GM23248 (cell line): ENCODE data around the gene TNFAIP8L1. TPM values are rescaled to one million over a fixed set of nuclear protein-coding genes. Genes with fewer than 3 reads are reported as not detected.

Experiments used
- DNase-seq: peaks from one replicate; pipeline ENCODE4 v3.0.0-alpha.2; 2015
- H2AFZ ChIP-seq: fragments of 200-600 bp; sonication (generic); 2 replicates; pipeline ENCODE4 v1.6.1; 2016; ENCODE audit warnings: antibody characterized with exemption
- H3F3A ChIP-seq: fragments of 200-600 bp; sonication (generic); 2 replicates; pipeline ENCODE4 v1.6.1; 2016; ENCODE audit warnings: mild to moderate bottlenecking, antibody characterized with exemption, mixed run types; ENCODE audit not compliant: insufficient read depth
- H3K27ac ChIP-seq: fragments of 200-600 bp; sonication (generic); 2 replicates; pipeline ENCODE4 v1.5.1; 2016; ENCODE audit warnings: mild to moderate bottlenecking
- H3K27me3 ChIP-seq: fragments of 200-600 bp; sonication (generic); replicated peaks from 2 replicates; pipeline ENCODE4 v1.6.1; 2016; ENCODE audit warnings: mild to moderate bottlenecking; ENCODE audit not compliant: insufficient read depth
- H3K36me3 ChIP-seq: fragments of 200-600 bp; sonication (generic); 2 replicates; pipeline ENCODE4 v1.6.1; 2016; ENCODE audit warnings: low read depth, mild to moderate bottlenecking
- H3K4me1 ChIP-seq: fragments of 200-600 bp; sonication (generic); 2 replicates; pipeline ENCODE4 v1.6.1; 2016; ENCODE audit warnings: mild to moderate bottlenecking; ENCODE audit not compliant: insufficient read depth
- H3K4me2 ChIP-seq: fragments of 200-600 bp; sonication (generic); one replicate; pipeline ENCODE4 v1.6.1; 2016; ENCODE audit warnings: mild to moderate bottlenecking; ENCODE audit not compliant: unreplicated experiment
- H3K4me3 ChIP-seq: fragments of 200-600 bp; sonication (generic); 2 replicates; pipeline ENCODE4 v1.5.1; 2016; ENCODE audit warnings: mild to moderate bottlenecking
- H3K79me2 ChIP-seq: fragments of 200-600 bp; sonication (generic); 2 replicates; pipeline ENCODE4 v1.6.1; 2016; ENCODE audit warnings: mild to moderate bottlenecking; ENCODE audit not compliant: insufficient read depth
- H3K9ac ChIP-seq: fragments of 200-600 bp; sonication (generic); 2 replicates; pipeline ENCODE4 v1.6.1; 2016; ENCODE audit warnings: mild to moderate bottlenecking
- H3K9me2 ChIP-seq: fragments of 200-600 bp; sonication (generic); 2 replicates; pipeline ENCODE4 v1.6.1; 2016; ENCODE audit warnings: mixed run types, mild to moderate bottlenecking, moderate library complexity; ENCODE audit not compliant: insufficient read depth
- H3K9me3 ChIP-seq: fragments of 200-600 bp; sonication (generic); one replicate; pipeline ENCODE4 v1.6.1; 2017; ENCODE audit warnings: low read depth
- H4K20me1 ChIP-seq: fragments of 200-600 bp; sonication (generic); 2 replicates; pipeline ENCODE4 v1.6.0; 2016; ENCODE audit not compliant: insufficient read depth
- EZH2 ChIP-seq: fragments of 200-600 bp; sonication (generic); IDR thresholded peaks from 2 replicates; pipeline ENCODE4 v1.6.1; 2018; ENCODE audit warnings: antibody characterized with exemption, mild to moderate bottlenecking; ENCODE audit not compliant: insufficient read depth, poor library complexity, severe bottlenecking
- EZH2phosphoT487 ChIP-seq: fragments of 200-600 bp; sonication (generic); IDR thresholded peaks from 2 replicates; pipeline ENCODE4 v1.6.1; 2018; ENCODE audit warnings: antibody characterized with exemption, moderate library complexity, mild to moderate bottlenecking, low read depth; ENCODE audit not compliant: insufficient read depth
- WGBS, 2 experiments: methylation state at CpG; one replicate each; pipeline ENCODE4 v1.1.6; 2015 to 2017; ENCODE audit warnings: low lambda C conversion rate in 2 of 2, low coverage in 1 of 2; ENCODE audit errors: missing lambda C conversion rate in 2 of 2; 5-methylcytosine and 5-hydroxymethylcytosine counted together
- in situ Hi-C: fragments of 300-500 bp; cut with MboI; formaldehyde crosslinking; loops from 2 replicates; pipeline ENCODE4 v1.15.0; 2020
- polyA plus RNA-seq: library from polyadenylated mRNA; unstranded; fragments of >200 nt; fragmentation: Nextera tagmentation; extraction: Ambion mirVana; gene quantifications from 2 replicates; pipeline ENCODE4 v1.2.1, GENCODE V29; 2016
- total RNA-seq: library from RNA; depleted of rRNA; stranded (reverse); fragments of >200 nt; shearing (Covaris generic); gene quantifications from 2 replicates; pipeline ENCODE4 v1.2.3, GENCODE V29; 2014

TNFAIP8L1 gene
- total and polyA plus RNA-seq, 2 experiments from 2014 or later: 0.86 to 2.0 TPM

- Histone ChIP-seq H3K9me3 (no peaks in the 10 kb centered on the region), H3K27ac (peak overlapping the region; percentile 39; the same call in 1 of the 2 replicates), H4K20me1 (no peaks in the 10 kb centered on the region), H3K4me1 (peaks cover 18% of the 10 kb centered on the region), H3K79me2 (no peaks in the 10 kb centered on the region), H3K27me3 (no peaks in the 10 kb centered on the region), H3K9me2 (no peaks in the 10 kb centered on the region), H3F3A (peaks cover 17% of the 10 kb centered on the region), H3K9ac (no peak overlapping the region), H3K4me2 (no peak overlapping the region), H3K36me3 (peaks cover 17% of the 10 kb centered on the region; the same call in 1 of the 2 replicates), H2AFZ (no peak overlapping the region), H3K4me3 (no peak overlapping the region)
- DNase-seq: no peak
- in situ Hi-C loops: no loop called here
- no peak for TF ChIP-seq EZH2phosphoT487
- TF ChIP-seq EZH2: no peak
- WGBS, 2 experiments: 97 to 98% methylated on average over 14 to 15 of the region's 15 CpGs
Observed at GRCh38 chr19:4693471-4694121, 54.3 kb downstream of the TNFAIP8L1 start.

GRCh38 chr19:4694211-4694987 is 55.1 kb downstream of the TNFAIP8L1 start:
- 79 to 80% methylated on average over 22 of the region's 22 CpGs for WGBS, 2 experiments

GRCh38 chr19:4695224-4695731 is 56.0 kb downstream of the TNFAIP8L1 start:
- H3K27ac ChIP-seq: 0 out of 2 replicates have a peak overlapping the region, but pooled peaks have one; percentile 39

More at GRCh38 chr19:4694211-4694987, 55.1 kb downstream of the TNFAIP8L1 start:
- DNase-seq: peak; percentile 85
- H3K36me3 ChIP-seq: peaks cover 17% of the 10 kb centered on the region; the same call in 1 of the 2 replicates
- peaks cover 18% of the 10 kb centered on the region for H3K4me1 ChIP-seq
- in situ Hi-C loops: no loop called here
- TF ChIP-seq EZH2phosphoT487 (no peak), EZH2 (no peak)
- no peaks in the 10 kb centered on the region for H3K9me2 ChIP-seq
- no peak overlapping the region for H3K9ac ChIP-seq
- no peak overlapping the region for H3K4me2 ChIP-seq
- no peaks in the 10 kb centered on the region for H3K79me2 ChIP-seq
- H3K27ac ChIP-seq: peak overlapping the region; percentile 39; the same call in 1 of the 2 replicates
- H3K4me3 ChIP-seq: no peak overlapping the region
- H3K9me3 ChIP-seq: no peaks in the 10 kb centered on the region
- no peaks in the 10 kb centered on the region for H3K27me3 ChIP-seq
- no peak overlapping the region for H2AFZ ChIP-seq
- H3F3A ChIP-seq: peaks cover 17% of the 10 kb centered on the region
- no peaks in the 10 kb centered on the region for H4K20me1 ChIP-seq

GRCh38 chr19:4697304-4697703 is 58.0 kb downstream of the TNFAIP8L1 start:
- Histone ChIP-seq H3K4me2 (no peak overlapping the region), H3K9me3 (no peaks in the 10 kb centered on the region), H3K4me3 (no peak overlapping the region), H2AFZ (no peak overlapping the region), H3K79me2 (no peaks in the 10 kb centered on the region), H3K27me3 (no peaks in the 10 kb centered on the region), H4K20me1 (no peaks in the 10 kb centered on the region), H3F3A (peaks cover 17% of the 10 kb centered on the region), H3K9me2 (no peaks in the 10 kb centered on the region), H3K4me1 (peaks cover 18% of the 10 kb centered on the region), H3K9ac (no peak overlapping the region), H3K27ac (peak overlapping the region; percentile 74), H3K36me3 (peaks cover 28% of the 10 kb centered on the region)
- TF ChIP-seq EZH2phosphoT487 (no peak), EZH2 (no peak)
- in situ Hi-C loops: no loop called here
- WGBS, 2 experiments: 96 to 98% methylated on average over 14 of the region's 14 CpGs
- DNase-seq: no peak

More at GRCh38 chr19:4695224-4695731, 56.0 kb downstream of the TNFAIP8L1 start:
- 92% methylated on average over 19 of the region's 19 CpGs for WGBS, 2 experiments
- Histone ChIP-seq H3K4me3 (no peak overlapping the region), H3K36me3 (peaks cover 17% of the 10 kb centered on the region; the same call in 1 of the 2 replicates), H3K9ac (no peak overlapping the region), H3K9me2 (no peaks in the 10 kb centered on the region), H3K27me3 (no peaks in the 10 kb centered on the region), H3K79me2 (no peaks in the 10 kb centered on the region), H3F3A (peaks cover 17% of the 10 kb centered on the region), H3K4me2 (no peak overlapping the region), H2AFZ (no peak overlapping the region), H4K20me1 (no peaks in the 10 kb centered on the region), H3K4me1 (peaks cover 18% of the 10 kb centered on the region), H3K9me3 (no peaks in the 10 kb centered on the region)
- no peak for TF ChIP-seq EZH2
- TF ChIP-seq EZH2phosphoT487: no peak
- no peak for DNase-seq
- in situ Hi-C loops: no loop called here
